ENCODE data around the gene NRXN3. TPM values are rescaled to one million over a fixed set of nuclear protein-coding genes. Genes with fewer than 3 reads are reported as not detected.
"Not testable (repeated sequence)": the region's sequence is repeated elsewhere in the genome, so short reads cannot be mapped to it uniquely, and the experiment has no call there.

The NRXN3 gene
- polyA plus RNA-seq, 1 experiment: 1.1 TPM

DNA sequence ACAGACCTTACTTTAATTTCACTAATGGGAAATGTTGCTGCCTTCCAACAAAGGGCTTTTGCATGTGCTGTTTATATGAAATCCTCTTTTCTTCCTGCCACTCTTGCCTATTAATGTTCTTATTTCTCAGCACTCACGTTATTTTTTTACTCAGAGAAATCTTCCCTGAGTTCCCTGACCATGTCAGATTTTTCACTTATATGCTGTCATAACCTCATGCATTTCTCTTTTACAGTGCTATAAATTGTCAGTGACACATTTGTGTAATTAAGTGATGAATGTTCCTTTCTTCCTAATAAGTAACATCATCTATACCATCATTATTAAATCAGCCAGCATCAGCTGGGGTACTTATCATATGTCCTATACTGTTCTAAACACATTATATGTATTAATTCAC lies 1597.1 kb downstream of the NRXN3 start:
- ChIA-PET POLR2A (no interaction called here), CTCF (no interaction called here)

DNA sequence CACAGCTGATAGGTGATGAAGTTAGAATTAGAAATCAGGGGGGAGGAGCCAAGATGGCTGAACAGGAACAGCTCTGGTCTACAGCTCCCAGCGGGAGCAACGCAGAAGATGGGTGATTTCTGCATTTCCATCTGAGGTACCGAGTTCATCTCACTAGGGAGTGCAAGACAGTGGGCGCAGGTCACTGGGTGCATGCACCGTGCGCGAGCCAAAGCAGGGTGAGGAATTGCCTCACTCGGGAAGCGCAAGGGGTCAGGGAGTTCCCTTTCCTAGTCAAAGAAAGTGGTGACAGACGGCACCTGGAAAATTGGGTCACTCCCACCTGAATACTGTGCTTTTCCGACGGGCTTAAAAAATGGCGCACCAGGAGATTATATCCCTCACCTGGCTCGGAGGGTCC lies 1597.5 kb downstream of the NRXN3 start:
- DNase-seq (ENCODE audit: low read depth, low spot score); H3K27ac ChIP-seq (ENCODE audit: low read depth, low read length); POLR2A ChIA-PET; H3K9me3 ChIP-seq (ENCODE audit: control insufficient read depth, insufficient read depth, low read length); H3K4me3 ChIP-seq (ENCODE audit: low read depth, low read length); H3K27me3 ChIP-seq (ENCODE audit: control insufficient read depth, insufficient read depth, low read length); CTCF ChIA-PET: not testable (repeated sequence)

More for the DNA sequence above, 1597.1 kb downstream of the NRXN3 start:
- Histone ChIP-seq H3K27me3 (ENCODE audit: control insufficient read depth, insufficient read depth, low read length) (no peaks in the 10 kb centered on the region), H3K9me3 (ENCODE audit: control insufficient read depth, insufficient read depth, low read length) (no peaks in the 10 kb centered on the region), H3K27ac (ENCODE audit: low read depth, low read length) (no peak overlapping the region), H3K4me3 (ENCODE audit: low read depth, low read length) (no peak overlapping the region)
- DNase-seq (ENCODE audit: low read depth, low spot score): no peak
- no peak for TF ChIP-seq CTCF (IDR thresholded peaks at IDR 0.05; ENCODE audit: low read depth, low read length)

DNA sequence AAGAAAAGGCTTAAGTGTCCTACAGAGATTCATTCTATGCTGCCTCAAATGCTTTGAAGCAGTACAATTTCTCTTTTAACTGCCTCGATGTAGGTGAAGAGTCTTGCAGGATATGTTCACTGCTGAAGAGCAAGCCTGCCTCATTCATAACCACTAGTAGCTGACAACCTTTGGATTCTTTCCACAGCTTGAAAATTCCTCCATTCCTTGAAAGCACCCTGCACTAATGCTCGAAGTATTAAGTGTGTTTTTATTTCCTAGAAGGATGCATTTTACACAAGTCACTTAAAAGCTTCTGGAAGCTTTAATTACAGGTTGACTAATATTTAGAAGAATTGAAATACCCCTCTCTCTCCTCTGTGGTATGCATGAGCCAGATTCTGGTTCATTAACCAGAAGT lies 1611.7 kb downstream of the NRXN3 start:
- no peak overlapping the region for H3K27ac ChIP-seq (ENCODE audit: low read depth, low read length)
- H3K4me3 ChIP-seq (ENCODE audit: low read depth, low read length): no peak overlapping the region
- ChIA-PET POLR2A (no interaction called here), CTCF (interaction anchor here (0.7 to 1.5 kb wide), 3 partner anchors 18 to 1205 kb away, joined by 3 to 8 read pairs (median 3); no protein-coding TSS in a partner anchor)
- H3K27me3 ChIP-seq (ENCODE audit: control insufficient read depth, insufficient read depth, low read length): peaks cover 4% of the 10 kb centered on the region
- H3K9me3 ChIP-seq (ENCODE audit: control insufficient read depth, insufficient read depth, low read length): no peaks in the 10 kb centered on the region
- DNase-seq (ENCODE audit: low read depth, low spot score): no peak
- TF ChIP-seq CTCF (IDR thresholded peaks at IDR 0.05; ENCODE audit: low read depth, low read length): no peak

- no peak for DNase-seq (ENCODE audit: low read depth, low spot score)
- no peak for TF ChIP-seq CTCF (IDR thresholded peaks at IDR 0.05; ENCODE audit: low read depth, low read length)
- Histone ChIP-seq H3K27me3 (ENCODE audit: control insufficient read depth, insufficient read depth, low read length) (peaks cover 4% of the 10 kb centered on the region), H3K4me3 (ENCODE audit: low read depth, low read length) (no peak overlapping the region), H3K27ac (ENCODE audit: low read depth, low read length) (no peak overlapping the region), H3K9me3 (ENCODE audit: control insufficient read depth, insufficient read depth, low read length) (no peaks in the 10 kb centered on the region)
- POLR2A ChIA-PET: no interaction called here
- CTCF ChIA-PET: interaction anchor here (1.5 kb wide), 1 partner anchor 27 kb away, joined by 3 read pairs; no protein-coding TSS in a partner anchor
Measured at GRCh38 chr14:79783041-79783440, 1612.9 kb downstream of the NRXN3 start.

- CTCF ChIA-PET: no interaction called here
- peaks cover 4% of the 10 kb centered on the region for H3K27me3 ChIP-seq (ENCODE audit: control insufficient read depth, insufficient read depth, low read length)
- no peak for TF ChIP-seq CTCF (IDR thresholded peaks at IDR 0.05; ENCODE audit: low read depth, low read length)
- DNase-seq (ENCODE audit: low read depth, low spot score): no peak
- no peak overlapping the region for H3K27ac ChIP-seq (ENCODE audit: low read depth, low read length)
- POLR2A ChIA-PET: no interaction called here
- H3K4me3 ChIP-seq (ENCODE audit: low read depth, low read length): no peak overlapping the region
- no peaks in the 10 kb centered on the region for H3K9me3 ChIP-seq (ENCODE audit: control insufficient read depth, insufficient read depth, low read length)
Measured at GRCh38 chr14:79786522-79786921, 1616.3 kb downstream of the NRXN3 start.

GRCh38 chr14:79788346-79788745 lies 1618.2 kb downstream of the NRXN3 start:
- CTCF ChIA-PET: no interaction called here
- H3K9me3 ChIP-seq (ENCODE audit: control insufficient read depth, insufficient read depth, low read length): no peaks in the 10 kb centered on the region; the same call in 1 of the 2 replicates
- DNase-seq (ENCODE audit: low read depth, low spot score): no peak
- H3K27ac ChIP-seq (ENCODE audit: low read depth, low read length): no peak overlapping the region
- H3K4me3 ChIP-seq (ENCODE audit: low read depth, low read length): no peak overlapping the region
- POLR2A ChIA-PET: no interaction called here
- TF ChIP-seq CTCF (IDR thresholded peaks at IDR 0.05; ENCODE audit: low read depth, low read length): no peak
- H3K27me3 ChIP-seq (ENCODE audit: control insufficient read depth, insufficient read depth, low read length): peaks cover 4% of the 10 kb centered on the region

All from AG04450 (cell line).